Measurements from ENCODE around the gene TPCN2. TPM values are rescaled to one million over a fixed set of nuclear protein-coding genes. Genes with fewer than 3 reads are reported as not detected.

Gene TPCN2
- total RNA-seq, 1 experiment from 2014 or later = 15.2 TPM

DNA sequence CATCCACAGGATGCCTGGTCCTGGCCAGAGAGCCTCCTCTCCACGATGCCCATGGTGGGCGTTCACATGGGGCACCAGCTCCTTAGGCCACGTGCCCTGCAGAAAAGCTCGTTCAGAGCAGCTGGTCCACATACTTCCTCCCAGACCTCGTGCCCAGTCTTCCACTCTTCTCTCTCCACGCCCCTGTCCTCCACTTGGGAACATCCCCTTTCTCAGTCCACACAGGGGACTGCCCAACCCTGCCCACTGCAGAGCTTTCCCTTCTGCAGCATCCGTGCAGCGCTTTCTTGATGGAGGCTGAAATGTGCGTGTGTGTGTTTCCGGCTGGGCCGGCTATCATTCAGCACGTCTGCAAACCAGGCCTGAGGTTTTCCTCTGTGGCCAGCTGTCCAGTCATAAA is 11.3 kb downstream of the TPCN2 start:
- Histone ChIP-seq H3K4me1 (ENCODE audit: control insufficient read depth in 1 of 2, insufficient read depth in 2 of 2, low read length in 2 of 2) (no peaks in the 10 kb centered on the region), H2AFZ (ENCODE audit: low read depth, low read length, poor library complexity, severe bottlenecking) (no peak overlapping the region), H4K20me1 (ENCODE audit: insufficient read depth) (no peaks in the 10 kb centered on the region), H3K36me3 (ENCODE audit: control insufficient read depth in 1 of 2, insufficient read depth in 2 of 2, low read length in 2 of 2) (no peaks in the 10 kb centered on the region; a peak in 1 of 4 replicates), H3K4me2 (ENCODE audit: low read length) (no peak overlapping the region), H3K9ac (ENCODE audit: low read length) (no peak overlapping the region), H3K4me3 (replicated peaks in 1 of 2; ENCODE audit: low read depth in 1 of 2, low read length in 2 of 2) (no peak overlapping the region), H3K79me2 (ENCODE audit: insufficient read depth, low read length) (no peaks in the 10 kb centered on the region), H3K27ac (ENCODE audit: low read depth, low read length) (no peak overlapping the region), H3K9me2 (ENCODE audit: insufficient read depth) (no peaks in the 10 kb centered on the region), H3K9me3 (ENCODE audit: control insufficient read depth in 1 of 2, insufficient read depth in 1 of 2, low read depth in 1 of 2, low read length in 2 of 2) (no peaks in the 10 kb centered on the region), H3K27me3 (ENCODE audit: insufficient read depth, low read length) (no peaks in the 10 kb centered on the region)
- ChIA-PET CTCF (no interaction called here), POLR2A (no interaction called here), RAD21 (ENCODE audit: low non-redundant PET in 1 of 2, low total read pairs in 2 of 2, uncharacterized antibody in 2 of 2, unreplicated experiment in 2 of 2) (no interaction called here)
- DNase-seq (ENCODE audit: low read depth, low spot score) (no peak), ATAC-seq (no peak)
- no peak for TF ChIP-seq EZH2 (IDR thresholded peaks at IDR 0.05)
- TF ChIP-seq SIN3A (IDR thresholded peaks at IDR 0.05; ENCODE audit: low read depth) = no peak
- TF ChIP-seq SRF (IDR thresholded peaks at IDR 0.05; ENCODE audit: low read depth) = no peak
- TF ChIP-seq EGR1 (IDR thresholded peaks at IDR 0.05; ENCODE audit: low read depth) = no peak
- no peak for TF ChIP-seq RAD21 (IDR thresholded peaks at IDR 0.05; ENCODE audit: low read depth)
- no peak for TF ChIP-seq ZNF274 (IDR thresholded peaks at IDR 0.05; ENCODE audit: low read depth, low read length)
- TF ChIP-seq, protein P1, sequence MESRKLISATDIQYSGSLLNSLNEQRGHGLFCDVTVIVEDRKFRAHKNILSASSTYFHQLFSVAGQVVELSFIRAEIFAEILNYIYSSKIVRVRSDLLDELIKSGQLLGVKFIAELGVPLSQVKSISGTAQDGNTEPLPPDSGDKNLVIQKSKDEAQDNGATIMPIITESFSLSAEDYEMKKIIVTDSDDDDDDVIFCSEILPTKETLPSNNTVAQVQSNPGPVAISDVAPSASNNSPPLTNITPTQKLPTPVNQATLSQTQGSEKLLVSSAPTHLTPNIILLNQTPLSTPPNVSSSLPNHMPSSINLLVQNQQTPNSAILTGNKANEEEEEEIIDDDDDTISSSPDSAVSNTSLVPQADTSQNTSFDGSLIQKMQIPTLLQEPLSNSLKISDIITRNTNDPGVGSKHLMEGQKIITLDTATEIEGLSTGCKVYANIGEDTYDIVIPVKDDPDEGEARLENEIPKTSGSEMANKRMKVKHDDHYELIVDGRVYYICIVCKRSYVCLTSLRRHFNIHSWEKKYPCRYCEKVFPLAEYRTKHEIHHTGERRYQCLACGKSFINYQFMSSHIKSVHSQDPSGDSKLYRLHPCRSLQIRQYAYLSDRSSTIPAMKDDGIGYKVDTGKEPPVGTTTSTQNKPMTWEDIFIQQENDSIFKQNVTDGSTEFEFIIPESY (IDR thresholded peaks at IDR 0.05; ENCODE audit: extremely low read depth, insufficient replicate concordance, low read length) = no peak
- intact Hi-C loops (cut with micrococcal nuclease) = no loop called here
- no TSS peak for BruUV-seq (replicated peaks)
